Ectodermal cell (in vitro differentiated cells): Measurements from ENCODE around the gene MIER1.

Experiments used
- H3K27ac ChIP-seq: 2 replicates; pipeline ENCODE4 v1.7.0; 2013; ENCODE audit warnings: mild to moderate bottlenecking, low read depth, low read length; ENCODE audit not compliant: insufficient read depth, poor library complexity, severe bottlenecking
- H3K27me3 ChIP-seq: 2 replicates; pipeline ENCODE4 v1.7.0; 2013; ENCODE audit warnings: mild to moderate bottlenecking, low read length; ENCODE audit not compliant: insufficient read depth, control insufficient read depth, poor library complexity, severe bottlenecking
- H3K36me3 ChIP-seq: one replicate; pipeline ENCODE4 v1.7.0; 2013; ENCODE audit warnings: low read length; ENCODE audit not compliant: control insufficient read depth, insufficient read depth
- H3K4me1 ChIP-seq: one replicate; pipeline ENCODE4 v1.7.0; 2013; ENCODE audit warnings: low read length; ENCODE audit not compliant: control insufficient read depth, insufficient read depth
- H3K4me3 ChIP-seq: 2 replicates; pipeline ENCODE4 v1.7.0; 2013; ENCODE audit warnings: low read depth, low read length, control low read depth; ENCODE audit not compliant: insufficient read depth
- H3K9me3 ChIP-seq: 2 replicates; pipeline ENCODE4 v1.7.0; 2013; ENCODE audit warnings: mild to moderate bottlenecking, low read length, moderate library complexity; ENCODE audit not compliant: control insufficient read depth
- WGBS, 2 experiments: methylation state at CpG; one replicate each; pipeline ENCODE4 v1.1.7; 2013; ENCODE audit warnings: missing lambda C conversion rate in 2 of 2; 5-methylcytosine and 5-hydroxymethylcytosine counted together

Gene MIER1

DNA sequence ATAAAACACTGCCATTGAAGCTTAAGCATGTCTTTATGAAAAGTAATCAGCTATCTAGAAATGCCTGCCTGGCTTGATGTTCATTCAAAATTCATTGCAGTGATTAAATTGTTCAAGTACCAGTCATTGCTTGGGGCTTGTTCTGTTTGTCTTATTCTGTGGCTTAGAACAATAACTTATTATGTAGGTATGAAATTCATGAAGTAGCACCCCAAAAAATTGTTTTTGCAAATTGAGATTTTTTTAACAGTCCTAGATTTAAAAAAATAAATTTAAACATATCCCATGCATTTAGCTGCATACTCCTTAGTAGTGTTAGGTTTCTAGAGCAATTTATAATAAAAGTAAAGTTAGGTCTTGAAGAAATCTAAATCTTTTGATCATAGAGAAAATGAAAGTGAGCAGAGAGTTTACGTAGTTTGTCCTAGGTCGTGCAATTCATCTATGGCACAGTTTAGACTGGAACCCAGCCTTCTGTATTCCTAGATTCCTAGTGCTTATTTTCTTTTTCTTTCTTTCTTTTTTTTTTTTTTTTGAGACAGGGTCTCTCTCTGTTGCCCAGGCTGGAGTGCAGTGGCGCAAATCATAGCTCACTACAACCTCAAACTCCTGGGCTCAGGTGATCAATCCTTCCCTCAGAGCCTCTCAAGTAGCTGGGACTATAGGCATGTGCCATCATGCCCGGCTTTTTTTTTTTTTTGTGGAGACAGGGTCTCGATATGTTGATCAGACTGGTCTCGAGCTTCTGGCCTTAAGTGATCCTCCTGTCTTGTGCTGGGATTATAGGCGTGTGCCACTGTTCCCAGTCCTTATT lies 9.3 kb downstream of the MIER1 start:
- Histone ChIP-seq H3K27me3 (no peaks in the 10 kb centered on the region), H3K4me1 (peaks cover 11% of the 10 kb centered on the region), H3K4me3 (no peak overlapping the region), H3K9me3 (no peaks in the 10 kb centered on the region), H3K36me3 (no peaks in the 10 kb centered on the region), H3K27ac (no peak overlapping the region)
- 83 to 91% methylated on average over 4 to 7 of the region's 7 CpGs for WGBS, 2 experiments

- WGBS, 2 experiments = 0% methylated on average over 1 of the region's 1 CpG
- H3K27ac ChIP-seq = no peak overlapping the region
These were observed 12.9 kb downstream of the MIER1 start for GRCh38 chr1:66937529-66938234.

DNA sequence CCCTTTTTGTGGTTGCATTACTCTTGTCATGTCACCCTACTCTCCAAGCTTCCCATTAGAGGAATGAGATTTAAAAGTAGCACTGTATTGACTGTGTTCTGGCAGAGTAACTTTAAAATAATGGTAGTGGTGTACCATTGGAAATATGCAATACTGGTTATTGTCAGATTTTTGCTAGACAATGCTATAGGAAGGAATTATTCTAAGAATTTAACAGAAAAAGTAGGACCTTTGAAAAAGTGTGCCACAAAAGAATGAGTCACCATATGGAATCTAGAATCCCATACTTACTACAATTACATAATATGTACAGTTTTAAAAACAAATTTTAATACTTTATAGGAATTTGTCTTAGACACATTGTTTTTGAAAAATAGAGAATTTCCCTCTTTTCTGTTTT lies 13.8 kb downstream of the MIER1 start:
- no peaks in the 10 kb centered on the region for H3K36me3 ChIP-seq

More at GRCh38 chr1:66937529-66938234, 12.9 kb downstream of the MIER1 start:
- no peaks in the 10 kb centered on the region for H3K36me3 ChIP-seq
- no peaks in the 10 kb centered on the region for H3K27me3 ChIP-seq
- H3K4me1 ChIP-seq = peaks cover 5% of the 10 kb centered on the region
- no peaks in the 10 kb centered on the region for H3K9me3 ChIP-seq
- H3K4me3 ChIP-seq = no peak overlapping the region

GRCh38 chr1:66940981-66941380 lies 16.2 kb downstream of the MIER1 start:
- Histone ChIP-seq H3K4me1 (no peaks in the 10 kb centered on the region), H3K36me3 (no peaks in the 10 kb centered on the region), H3K4me3 (no peak overlapping the region), H3K27me3 (no peaks in the 10 kb centered on the region), H3K9me3 (no peaks in the 10 kb centered on the region), H3K27ac (no peak overlapping the region)
- WGBS, 2 experiments = 95 to 100% methylated on average over 1 of the region's 1 CpG

More for the DNA sequence above, 13.8 kb downstream of the MIER1 start:
- peaks cover 3% of the 10 kb centered on the region for H3K4me1 ChIP-seq
- no peaks in the 10 kb centered on the region for H3K9me3 ChIP-seq
- no peaks in the 10 kb centered on the region for H3K27me3 ChIP-seq
- H3K4me3 ChIP-seq = no peak overlapping the region
- no peak overlapping the region for H3K27ac ChIP-seq

- H3K9me3 ChIP-seq = no peaks in the 10 kb centered on the region
- H3K27me3 ChIP-seq = no peaks in the 10 kb centered on the region
- peaks cover 12% of the 10 kb centered on the region for H3K36me3 ChIP-seq
- H3K4me1 ChIP-seq = no peaks in the 10 kb centered on the region
- 95 to 96% methylated on average over 4 to 5 of the region's 5 CpGs for WGBS, 2 experiments
- no peak overlapping the region for H3K4me3 ChIP-seq
- H3K27ac ChIP-seq = no peak overlapping the region
These were observed 18.7 kb downstream of the MIER1 start for GRCh38 chr1:66943361-66943969.

DNA sequence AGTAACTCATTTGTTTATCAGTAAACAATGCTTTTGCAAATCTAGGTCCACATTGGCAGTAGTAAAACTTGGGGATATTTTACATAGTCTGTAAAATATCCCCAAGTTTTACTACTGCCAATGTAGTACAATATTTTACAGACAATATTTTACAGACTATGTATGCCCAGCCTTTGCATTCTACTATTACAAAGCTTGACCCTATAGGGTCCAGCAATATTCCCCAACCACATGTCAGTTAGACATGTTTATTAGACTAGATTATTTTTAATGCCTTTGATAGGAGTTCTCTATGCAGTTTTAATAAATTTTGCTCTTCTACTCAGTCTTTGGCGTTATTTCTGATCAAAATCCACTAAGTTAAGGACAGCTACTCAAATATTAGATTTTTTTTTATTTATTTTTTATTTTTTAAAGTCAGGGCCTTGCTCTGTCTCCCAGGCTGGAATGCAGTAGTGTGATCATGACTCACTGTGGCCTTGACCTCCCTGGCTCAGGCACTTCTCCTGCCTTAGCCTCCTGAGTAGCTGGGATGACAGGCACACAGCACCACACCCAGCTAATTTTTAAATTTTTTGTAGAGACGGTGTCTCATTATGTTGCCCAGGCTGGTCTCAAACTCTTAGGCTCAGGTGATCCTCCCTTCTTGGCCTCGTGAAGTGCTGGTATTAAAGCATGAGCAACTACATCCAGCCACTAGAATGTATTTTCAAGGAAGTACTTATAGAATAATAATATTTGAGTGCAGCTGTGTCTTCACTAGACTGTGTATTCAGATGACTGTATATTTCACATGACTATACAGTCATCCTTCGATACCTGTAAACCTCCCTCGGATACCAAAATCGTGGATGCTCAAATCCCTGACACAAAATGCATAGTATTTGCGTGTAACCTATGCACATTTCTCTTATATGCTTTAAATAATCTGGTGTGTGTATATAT lies 19.8 kb downstream of the MIER1 start:
- H3K36me3 ChIP-seq = peaks cover 16% of the 10 kb centered on the region
- H3K4me3 ChIP-seq = no peak overlapping the region
- 92 to 94% methylated on average over 3 to 6 of the region's 7 CpGs for WGBS, 2 experiments
- H3K9me3 ChIP-seq = no peaks in the 10 kb centered on the region
- H3K27ac ChIP-seq = no peak overlapping the region
- no peaks in the 10 kb centered on the region for H3K4me1 ChIP-seq
- no peaks in the 10 kb centered on the region for H3K27me3 ChIP-seq

GRCh38 chr1:66945316-66945715 lies 20.5 kb downstream of the MIER1 start:
- H3K4me1 ChIP-seq = no peaks in the 10 kb centered on the region
- no peaks in the 10 kb centered on the region for H3K27me3 ChIP-seq
- H3K9me3 ChIP-seq = no peaks in the 10 kb centered on the region
- H3K4me3 ChIP-seq = no peak overlapping the region
- WGBS, 2 experiments = 88 to 92% methylated on average over 3 of the region's 3 CpGs
- no peak overlapping the region for H3K27ac ChIP-seq
- H3K36me3 ChIP-seq = peaks cover 16% of the 10 kb centered on the region

- Histone ChIP-seq H3K27me3 (no peaks in the 10 kb centered on the region), H3K9me3 (no peaks in the 10 kb centered on the region), H3K36me3 (peaks cover 19% of the 10 kb centered on the region), H3K4me3 (no peak overlapping the region), H3K27ac (no peak overlapping the region), H3K4me1 (no peaks in the 10 kb centered on the region)
- 94 to 98% methylated on average over 1 of the region's 1 CpG for WGBS, 2 experiments
These were observed 22.5 kb downstream of the MIER1 start for GRCh38 chr1:66947267-66947666.

GRCh38 chr1:66951513-66951912 lies 26.7 kb downstream of the MIER1 start:
- WGBS, 2 experiments = 95% methylated on average over 6 of the region's 6 CpGs
- Histone ChIP-seq H3K4me3 (no peak overlapping the region), H3K4me1 (no peaks in the 10 kb centered on the region), H3K9me3 (no peaks in the 10 kb centered on the region), H3K36me3 (peaks cover 22% of the 10 kb centered on the region), H3K27ac (no peak overlapping the region), H3K27me3 (no peaks in the 10 kb centered on the region)
